HepG2 (cell line): ENCODE results near the gene PFDN2. TPM values are rescaled to one million over a fixed set of nuclear protein-coding genes. Genes with fewer than 3 reads are reported as not detected.
A peak's percentile ranks its signal among the peaks of the same experiment; 100 is the strongest.

ENCODE experiments used
- CREM ChIP-seq, 2 experiments: sonication (generic) in 1 of 2; formaldehyde crosslinking in 1 of 2; IDR thresholded peaks; 2 replicates each; pipeline versions ENCODE4 v1.4.0 to v1.6.1; 2016 to 2020; ENCODE audit warnings: antibody characterized with exemption in 1 of 2, mild to moderate bottlenecking in 1 of 2, missing genetic modification reagents in 1 of 2
- CTCF ChIP-seq: sonication (generic); formaldehyde crosslinking; IDR thresholded peaks from 2 replicates; pipeline ENCODE4 v1.5.0; 2020; ENCODE audit warnings: mild to moderate bottlenecking, missing genetic modification reagents, moderate library complexity
- GTF3A ChIP-seq: sonication (generic); formaldehyde crosslinking; conservative IDR thresholded peaks from 2 replicates; pipeline ENCODE4 v1.4.0; 2020; ENCODE audit warnings: mild to moderate bottlenecking, missing genetic modification reagents
- HNF1A ChIP-seq, 2 experiments: sonication (generic) in 1 of 2; formaldehyde crosslinking in 1 of 2; IDR thresholded peaks; 2 replicates each; pipeline versions ENCODE4 v1.4.0 to v1.6.1; 2016 to 2020; ENCODE audit warnings: borderline replicate concordance in 1 of 2, low read depth in 1 of 2, mild to moderate bottlenecking in 1 of 2, missing genetic modification reagents in 1 of 2
- HOXD1 ChIP-seq: sonication (generic); formaldehyde crosslinking; IDR thresholded peaks from 2 replicates; pipeline ENCODE4 v1.5.0; 2020; ENCODE audit warnings: missing genetic modification reagents
- JDP2 ChIP-seq: sonication (generic); formaldehyde crosslinking; IDR thresholded peaks from 2 replicates; pipeline ENCODE4 v1.8.1; 2022; ENCODE audit warnings: missing genetic modification reagents, borderline replicate concordance
- KAT2B ChIP-seq: fragments of 150-350 bp; IDR thresholded peaks from 2 replicates; pipeline ENCODE4 v1.6.1; 2014; ENCODE audit warnings: low read depth, low read length, borderline replicate concordance
- KAT7 ChIP-seq: IDR thresholded peaks from 2 replicates; pipeline ENCODE4 v1.6.1; 2018; ENCODE audit warnings: borderline replicate concordance, missing compliant biosample characterization
- MXI1 ChIP-seq: IDR thresholded peaks from 3 replicates; pipeline ENCODE4 v1.6.1; 2012; ENCODE audit warnings: low read depth, low read length, inconsistent platforms, borderline replicate concordance
- NCOA2 ChIP-seq: sonication (generic); formaldehyde crosslinking; IDR thresholded peaks from 2 replicates; pipeline ENCODE4 v1.8.0; 2022; ENCODE audit warnings: inconsistent platforms
- NR2F1 ChIP-seq, 2 experiments: fragments of 450-650 bp in 1 of 2; formaldehyde crosslinking in 1 of 2; IDR thresholded peaks; 2 replicates each; pipeline versions ENCODE4 v1.5.0 to v1.6.1; 2016 to 2020; ENCODE audit warnings: mild to moderate bottlenecking in 1 of 2, missing compliant biosample characterization in 1 of 2, missing genetic modification reagents in 1 of 2, moderate library complexity in 1 of 2
- POLR2AphosphoS5 ChIP-seq: IDR thresholded peaks from 2 replicates; pipeline ENCODE4 v1.6.1; 2012; ENCODE audit warnings: low read depth, low read length
- PREB ChIP-seq: sonication (generic); formaldehyde crosslinking; IDR thresholded peaks from 2 replicates; pipeline ENCODE4 v1.4.0; 2020; ENCODE audit warnings: missing genetic modification reagents
- RNF2 ChIP-seq: fragments of 450-650 bp; conservative IDR thresholded peaks from 2 replicates; pipeline ENCODE4 v1.6.1; 2016; ENCODE audit warnings: low read depth
- SALL1 ChIP-seq: sonication (generic); formaldehyde crosslinking; IDR thresholded peaks from 2 replicates; pipeline ENCODE4 v1.8.0; 2022; ENCODE audit warnings: mild to moderate bottlenecking, missing genetic modification reagents
- SP140L ChIP-seq: sonication (generic); formaldehyde crosslinking; IDR thresholded peaks from 2 replicates; pipeline ENCODE4 v1.4.0; 2020; ENCODE audit warnings: missing genetic modification reagents, borderline replicate concordance
- SYNCRIP ChIP-seq: fragments of 200-400 bp; formaldehyde crosslinking; IDR thresholded peaks from 2 replicates; pipeline ENCODE4 v1.6.1; 2018; ENCODE audit warnings: mild to moderate bottlenecking, low read depth, low read length; ENCODE audit not compliant: insufficient read depth
- TOE1 ChIP-seq: sonication (generic); formaldehyde crosslinking; IDR thresholded peaks from 2 replicates; pipeline ENCODE4 v1.4.0; 2020; ENCODE audit warnings: mild to moderate bottlenecking, missing genetic modification reagents
- ZNF296 ChIP-seq: sonication (generic); formaldehyde crosslinking; conservative IDR thresholded peaks from 2 replicates; pipeline ENCODE4 v1.5.0; 2020; ENCODE audit warnings: mild to moderate bottlenecking, missing genetic modification reagents
- ZNF607 ChIP-seq: sonication (generic); formaldehyde crosslinking; IDR thresholded peaks from 2 replicates; pipeline ENCODE4 v1.5.1; 2020; ENCODE audit warnings: missing genetic modification reagents, mild to moderate bottlenecking, borderline replicate concordance
- ZNF737 ChIP-seq: sonication (generic); formaldehyde crosslinking; IDR thresholded peaks from 2 replicates; pipeline ENCODE4 v1.5.0; 2020; ENCODE audit warnings: missing genetic modification reagents, mild to moderate bottlenecking, borderline replicate concordance
- ZNF841 ChIP-seq: sonication (generic); formaldehyde crosslinking; IDR thresholded peaks from 2 replicates; pipeline ENCODE4 v1.8.1; 2023; ENCODE audit warnings: missing genetic modification reagents, borderline replicate concordance
- polyA plus RNA-seq, 8 experiments: library from polyadenylated mRNA; depleted of rRNA in 3 of 8; stranded (reverse) in 7 of 8; unstranded in 1 of 8; fragments of >200 nt; fragmentation: Illumina TruSeq in 4 of 8; extraction: Trizol in 4 of 8; gene quantifications; 2 replicates each; pipeline versions ENCODE4 v1.2.1 to v1.2.3, GENCODE V29; 2011 to 2016; ENCODE audit warnings: low read depth in 4 of 8, missing spikeins in 1 of 8, mixed read lengths in 1 of 8; ENCODE audit not compliant: insufficient read depth in 1 of 8
- total RNA-seq, 5 experiments: library from RNA; depleted of rRNA; stranded (reverse); fragments of >200 nt; fragmentation: Illumina TruSeq; extraction: Trizol; gene quantifications; 2 replicates each; pipeline ENCODE4 v1.2.3, GENCODE V29; 2016; ENCODE audit warnings: low read depth in 1 of 5

The PFDN2 gene
- total and polyA plus RNA-seq, 2 of the 13 experiments (the other 11 are each of a cell fraction or from before 2014, with no cell fraction given): 62.6 to 63.6 TPM

GRCh38 chr1:161117759-161118581, at the start of gene PFDN2, which contains the start of gene NIT1 (continued):
- no peak for TF ChIP-seq CTCF (CRISPR knock-in tag)
- 0 out of 2 replicates have a peak, but pooled peaks have one; percentile 40 for TF ChIP-seq NCOA2
- no peak for TF ChIP-seq GTF3A (CRISPR knock-in tag)
- TF ChIP-seq KAT2B: no peak
- TF ChIP-seq HNF1A (IDR thresholded peaks at IDR 0.05; ENCODE audit: low read depth): no peak
- no peak for TF ChIP-seq HNF1A (CRISPR knock-in tag; IDR thresholded peaks at IDR 0.05; ENCODE audit: borderline replicate concordance)
- no peak for TF ChIP-seq TOE1 (CRISPR knock-in tag)
- no peak for TF ChIP-seq SP140L (CRISPR knock-in tag)
- TF ChIP-seq NR2F1 (CRISPR knock-in tag; IDR thresholded peaks at IDR 0.05): no peak
- TF ChIP-seq HOXD1 (CRISPR knock-in tag): peak; percentile 83; the same call in 1 of the 2 replicates
- TF ChIP-seq ZNF296: no peak
- no peak for TF ChIP-seq ZNF737 (CRISPR knock-in tag)
- TF ChIP-seq PREB (CRISPR knock-in tag): 0 out of 2 replicates have a peak, but pooled peaks have one; percentile 31
- peak; percentile 70 for TF ChIP-seq CREM (IDR thresholded peaks at IDR 0.05)
- TF ChIP-seq CREM (CRISPR knock-in tag; IDR thresholded peaks at IDR 0.05): peak; percentile 55; the same call in 1 of the 2 replicates
- peak; percentile 83 for TF ChIP-seq POLR2AphosphoS5
- TF ChIP-seq ZNF841 (CRISPR knock-in tag): no peak
- TF ChIP-seq MXI1: peak; percentile 66; the same call in 1 of the 3 replicates
- no peak for TF ChIP-seq ZNF607 (CRISPR knock-in tag)
- no peak for TF ChIP-seq RNF2
- TF ChIP-seq SYNCRIP: no peak
- no peak for TF ChIP-seq JDP2 (CRISPR knock-in tag)
- TF ChIP-seq SALL1 (CRISPR knock-in tag): peak; percentile 84
- TF ChIP-seq KAT7 (CRISPR knock-in tag): no peak
